H1 (cell line): ENCODE data around the gene NIN. TPM values are rescaled to one million over a fixed set of nuclear protein-coding genes. Genes with fewer than 3 reads are reported as not detected.

ENCODE experiments used
- CTCF ChIA-PET: fragments of 300-600 bp; sonication (Branson Sonifier 250); formaldehyde crosslinking; loops from one replicate; lab custom pipeline; 2021; ENCODE audit not compliant: partially characterized antibody; lab: Charles Lee
- POLR2A ChIA-PET: fragments of 300-600 bp; sonication (Branson Sonifier 250); formaldehyde crosslinking; loops from one replicate; lab custom pipeline; 2021; ENCODE audit warnings: inconsistent platforms; ENCODE audit not compliant: partially characterized antibody; lab: Charles Lee
- DNase-seq, 2 experiments: peaks; one replicate each; pipeline versions ENCODE4 v3.0.0 to v3.0.0-alpha.2; 2010 to 2022; ENCODE audit warnings: low spot score in 2 of 2, low read depth in 1 of 2, mixed read lengths in 1 of 2
- FAIRE-seq: peaks from 2 replicates; lab custom pipeline; 2011; peaks lifted over from hg19 to GRCh38; lab: Jason Lieb, UNC
- H2AFZ ChIP-seq: 2 replicates; pipeline ENCODE4 v1.8.1; 2012; ENCODE audit warnings: low read length, inconsistent platforms
- H2AK5ac ChIP-seq: 2 replicates; pipeline ENCODE4 v1.6.1; 2013; ENCODE audit warnings: low read depth, low read length
- H2BK120ac ChIP-seq: replicated peaks from 2 replicates; pipeline ENCODE3; 2013; ENCODE audit warnings: low read depth, low read length, inconsistent platforms
- H2BK12ac ChIP-seq: 2 replicates; pipeline ENCODE4 v1.6.1; 2013; ENCODE audit warnings: low read depth, low read length
- H2BK15ac ChIP-seq: 2 replicates; pipeline ENCODE4 v1.6.1; 2013; ENCODE audit warnings: low read length
- H2BK20ac ChIP-seq: 2 replicates; pipeline ENCODE4 v1.6.1; 2013; ENCODE audit warnings: low read length
- H2BK5ac ChIP-seq: 2 replicates; pipeline ENCODE4 v1.6.1; 2013; ENCODE audit warnings: low read depth, low read length
- H3K14ac ChIP-seq: 2 replicates; pipeline ENCODE4 v1.6.1; 2013; ENCODE audit warnings: inconsistent platforms; ENCODE audit not compliant: insufficient read length
- H3K18ac ChIP-seq: 2 replicates; pipeline ENCODE4 v1.6.1; 2013; ENCODE audit warnings: low read length; ENCODE audit errors: extremely low read depth
- H3K23ac ChIP-seq: 2 replicates; pipeline ENCODE4 v1.6.1; 2013; ENCODE audit warnings: inconsistent platforms; ENCODE audit not compliant: insufficient read length
- H3K23me2 ChIP-seq: 2 replicates; pipeline ENCODE4 v1.6.1; 2013; ENCODE audit warnings: low read depth, low read length
- H3K27ac ChIP-seq: 2 replicates; pipeline ENCODE4 v1.6.1; 2011; ENCODE audit warnings: low read depth, low read length, inconsistent platforms
- H3K27me3 ChIP-seq, 4 experiments: replicated peaks in 1 of 4; 1 replicate in 1 of 4; 2 replicates in 3 of 4; pipeline versions ENCODE4 v1.6.1 to v1.8.1; 2011 to 2013; ENCODE audit warnings: low read length in 3 of 4, mild to moderate bottlenecking in 3 of 4, inconsistent platforms in 2 of 4, mixed read lengths in 2 of 4, moderate library complexity in 1 of 4; ENCODE audit not compliant: control insufficient read depth in 3 of 4, insufficient read depth in 3 of 4; ENCODE audit errors: extremely low read depth in 1 of 4
- H3K36me3 ChIP-seq, 4 experiments: 2 replicates each; pipeline versions ENCODE4 v1.6.1 to v1.8.1; 2011 to 2013; ENCODE audit warnings: mild to moderate bottlenecking in 4 of 4, low read length in 3 of 4, moderate library complexity in 2 of 4, control low read depth in 1 of 4, inconsistent platforms in 1 of 4; ENCODE audit not compliant: insufficient read depth in 4 of 4, control insufficient read depth in 2 of 4
- H3K4ac ChIP-seq: replicated peaks from 2 replicates; pipeline ENCODE3; 2013; ENCODE audit warnings: low read length, low read depth, mixed read lengths, inconsistent platforms; ENCODE audit not compliant: insufficient read length
- H3K4me1 ChIP-seq, 4 experiments: replicated peaks in 1 of 4; 1 replicate in 1 of 4; 2 replicates in 3 of 4; pipeline versions ENCODE4 v1.6.1 to v1.8.1; 2011 to 2013; ENCODE audit warnings: low read length in 3 of 4, inconsistent platforms in 2 of 4, mixed read lengths in 1 of 4; ENCODE audit not compliant: insufficient read depth in 4 of 4, control insufficient read depth in 3 of 4
- H3K4me2 ChIP-seq, 2 experiments: 2 replicates each; pipeline versions ENCODE4 v1.6.1 to v1.8.1; 2011 to 2013; ENCODE audit warnings: low read depth in 2 of 2, low read length in 2 of 2, control low read depth in 1 of 2, inconsistent platforms in 1 of 2, mild to moderate bottlenecking in 1 of 2; ENCODE audit not compliant: insufficient read depth in 1 of 2
- H3K4me3 ChIP-seq, 4 experiments: fragments of 200-600, 300-600 bp in 1 of 4; sonication (generic), shearing (Covaris generic), sonication (Bioruptor Twin) in 1 of 4; 2 replicates each; pipeline versions ENCODE4 v1.5.1 to v1.8.1; 2011 to 2016; ENCODE audit warnings: low read length in 4 of 4, low read depth in 3 of 4, control low read depth in 2 of 4, inconsistent platforms in 2 of 4, mild to moderate bottlenecking in 2 of 4, mixed read lengths in 1 of 4, moderate library complexity in 1 of 4; ENCODE audit not compliant: insufficient read depth in 2 of 4; ENCODE audit errors: extremely low read depth in 1 of 4
- H3K56ac ChIP-seq: replicated peaks from 2 replicates; pipeline ENCODE3; 2013; ENCODE audit warnings: low read depth, mild to moderate bottlenecking, mixed read lengths, low read length, inconsistent platforms; ENCODE audit not compliant: insufficient read length
- H3K79me1 ChIP-seq: 2 replicates; pipeline ENCODE4 v1.6.1; 2013; ENCODE audit warnings: low read depth, low read length, control low read depth
- H3K79me2 ChIP-seq, 2 experiments: 2 replicates each; pipeline versions ENCODE4 v1.6.1 to v1.8.1; 2012 to 2013; ENCODE audit warnings: low read length in 2 of 2, mild to moderate bottlenecking in 2 of 2, inconsistent platforms in 1 of 2; ENCODE audit not compliant: insufficient read depth in 2 of 2, control insufficient read depth in 1 of 2
- H3K9ac ChIP-seq, 4 experiments: replicated peaks in 1 of 4; 1 replicate in 1 of 4; 2 replicates in 3 of 4; pipeline versions ENCODE4 v1.6.1 to v1.8.1; 2011 to 2013; ENCODE audit warnings: low read depth in 3 of 4, low read length in 3 of 4, control low read depth in 2 of 4, mild to moderate bottlenecking in 2 of 4, moderate library complexity in 2 of 4, inconsistent platforms in 1 of 4; ENCODE audit errors: extremely low read depth in 1 of 4
- H3K9me3 ChIP-seq, 2 experiments: 2 replicates each; pipeline versions ENCODE4 v1.6.1 to v1.8.1; 2012 to 2013; ENCODE audit warnings: mild to moderate bottlenecking in 2 of 2, moderate library complexity in 2 of 2, control low read depth in 1 of 2, inconsistent platforms in 1 of 2, low read depth in 1 of 2, low read length in 1 of 2, mixed read lengths in 1 of 2; ENCODE audit not compliant: insufficient read depth in 2 of 2
- H4K20me1 ChIP-seq, 2 experiments: replicated peaks in 1 of 2; 2 replicates each; pipeline versions ENCODE3 to v1.8.1; 2011 to 2013; ENCODE audit warnings: inconsistent platforms in 2 of 2, low read length in 2 of 2, mild to moderate bottlenecking in 1 of 2; ENCODE audit not compliant: insufficient read depth in 2 of 2, control insufficient read depth in 1 of 2
- H4K5ac ChIP-seq: 2 replicates; pipeline ENCODE4 v1.6.1; 2013; ENCODE audit warnings: low read length, low read depth, mixed read lengths, inconsistent platforms; ENCODE audit not compliant: insufficient read length
- H4K8ac ChIP-seq: 2 replicates; pipeline ENCODE4 v1.8.0; 2013; ENCODE audit warnings: mild to moderate bottlenecking, moderate library complexity, low read length, inconsistent platforms; ENCODE audit not compliant: insufficient read depth; ENCODE audit errors: extremely low read depth
- H4K91ac ChIP-seq: replicated peaks from 2 replicates; pipeline ENCODE3; 2013; ENCODE audit warnings: low read length, mixed read lengths, inconsistent platforms; ENCODE audit not compliant: insufficient read length
- BRCA1 ChIP-seq: IDR thresholded peaks from 2 replicates; pipeline ENCODE4 v1.6.1; 2012; ENCODE audit warnings: low read depth, low read length, improper control_type of control experiment
- CHD2 ChIP-seq: IDR thresholded peaks from 2 replicates; pipeline ENCODE4 v1.6.1; 2012; ENCODE audit warnings: low read length, improper control_type of control experiment
- FOSL1 ChIP-seq: IDR thresholded peaks from 2 replicates; pipeline ENCODE4 v1.6.1; 2011; ENCODE audit warnings: mild to moderate bottlenecking, low read depth, low read length, moderate library complexity; ENCODE audit not compliant: insufficient read depth
- GABPA ChIP-seq: IDR thresholded peaks from 2 replicates; pipeline ENCODE4 v1.6.1; 2011; ENCODE audit warnings: mild to moderate bottlenecking, low read length, moderate library complexity, borderline replicate concordance; ENCODE audit not compliant: insufficient read depth
- MAFK ChIP-seq: IDR thresholded peaks from 2 replicates; pipeline ENCODE4 v1.6.1; 2012; ENCODE audit warnings: low read depth, mild to moderate bottlenecking, improper control_type of control experiment, low read length
- POLR2A ChIP-seq, 2 experiments: IDR thresholded peaks; 1 replicate in 1 of 2; 2 replicates in 1 of 2; pipeline ENCODE4 v1.6.1; 2011; ENCODE audit warnings: low read depth in 2 of 2, low read length in 2 of 2, mild to moderate bottlenecking in 2 of 2; ENCODE audit errors: control extremely low read depth in 1 of 2
- POU5F1 ChIP-seq: IDR thresholded peaks from 2 replicates; pipeline ENCODE4 v1.6.1; 2011; ENCODE audit warnings: low read depth, mild to moderate bottlenecking, low read length, moderate library complexity
- RAD21 ChIP-seq, 2 experiments: IDR thresholded peaks in 1 of 2; conservative IDR thresholded peaks in 1 of 2; 2 replicates each; pipeline ENCODE4 v1.6.1; 2011; ENCODE audit warnings: low read depth in 2 of 2, low read length in 2 of 2, improper control_type of control experiment in 1 of 2, inconsistent platforms in 1 of 2, mild to moderate bottlenecking in 1 of 2, moderate library complexity in 1 of 2
- SP2 ChIP-seq: IDR thresholded peaks from 2 replicates; pipeline ENCODE4 v1.6.1; 2012; ENCODE audit warnings: mild to moderate bottlenecking, low read length, inconsistent platforms
- TCF12 ChIP-seq: IDR thresholded peaks from 2 replicates; pipeline ENCODE4 v1.6.1; 2011; ENCODE audit warnings: low read depth, mild to moderate bottlenecking, low read length
- WGBS, 2 experiments: shearing (Covaris generic) in 1 of 2; methylation state at CpG; one replicate each; pipeline versions ENCODE4 v1.1.6 to v1.1.7; 2013 to 2015; ENCODE audit warnings: low lambda C conversion rate in 2 of 2, mixed read lengths in 2 of 2, inconsistent platforms in 1 of 2, low coverage in 1 of 2, missing lambda C conversion rate in 1 of 2; ENCODE audit not compliant: insufficient replicate concordance in 2 of 2, insufficient coverage in 1 of 2, insufficient read length in 1 of 2; ENCODE audit errors: extremely low coverage in 1 of 2, missing lambda C conversion rate in 1 of 2; 5-methylcytosine and 5-hydroxymethylcytosine counted together
- polyA plus RNA-seq, 7 experiments: library from polyadenylated mRNA; depleted of rRNA in 3 of 7; stranded (reverse) in 5 of 7; unstranded in 2 of 7; fragments of >200 nt in 5 of 7; fragments of 200-250 nt in 2 of 7; gene quantifications; 1 replicate in 5 of 7; 2 replicates in 1 of 7; 4 replicates in 1 of 7; pipeline versions ENCODE4 v1.2.1 to v1.2.3, GENCODE V29; 2011 to 2013; ENCODE audit warnings: missing spikeins in 2 of 7, mixed read lengths in 2 of 7
- total RNA-seq: library from RNA; stranded (reverse); fragmentation: NEBNext Ultra II Directional; extraction: Animal tissue kit (Norgen Biotek cat#: 25700); gene quantifications from 2 replicates; pipeline ENCODE4 v1.2.1, GENCODE V29; 2021

The NIN gene
- total and polyA plus RNA-seq, 2 of the 8 experiments (the other 6 are each of a cell fraction or from before 2014, with no cell fraction given) = 3.2 to 21.3 TPM

GRCh38 chr14:50726372-50727107, 104.4 kb downstream of the NIN start:
- no peaks in the 10 kb centered on the region for H3K79me2 ChIP-seq
- ChIA-PET POLR2A (interaction anchor here (0.6 kb wide), 1 partner anchor 11 kb away, joined by 3 read pairs; no protein-coding TSS in a partner anchor), CTCF (interaction anchor here (0.9 to 1.8 kb wide), 2 partner anchors 47 to 134 kb away, joined by 3 read pairs; no protein-coding TSS in a partner anchor)
- H2BK12ac ChIP-seq = no peak overlapping the region
- no peak overlapping the region for H3K4ac ChIP-seq
- no peak overlapping the region for H3K4me3 ChIP-seq
- H2BK15ac ChIP-seq = no peak overlapping the region
- no peak overlapping the region for H3K27ac ChIP-seq
- no peaks in the 10 kb centered on the region for H3K79me1 ChIP-seq
- no peak overlapping the region for H4K5ac ChIP-seq
- no peak overlapping the region for H3K14ac ChIP-seq
- H3K4me1 ChIP-seq = no peaks in the 10 kb centered on the region
- no peak overlapping the region for H2AK5ac ChIP-seq
- H2BK5ac ChIP-seq = no peak overlapping the region
- H2BK120ac ChIP-seq = no peak overlapping the region
- H2BK20ac ChIP-seq = no peak overlapping the region
- no peak overlapping the region for H4K91ac ChIP-seq
- H3K9me3 ChIP-seq = peaks cover 2 to 7% of the 10 kb centered on the region in 2 experiments; a peak in 2 of 4 replicates
- no peak overlapping the region for H3K4me2 ChIP-seq
- WGBS, 2 experiments = 93% methylated on average over 3 of the region's 3 CpGs; no CpG with 5 or more reads in 1 of the 2 experiments
- no peak overlapping the region for H4K8ac ChIP-seq
- DNase-seq = no peak
- H4K20me1 ChIP-seq = no peaks in the 10 kb centered on the region
- peaks cover 4 to 38% (median 28%) of the 10 kb centered on the region in 4 experiments for H3K36me3 ChIP-seq
- no peaks in the 10 kb centered on the region for H3K27me3 ChIP-seq
- TF ChIP-seq FOSL1 (no peak), MAFK (no peak), RAD21 (IDR thresholded peaks at IDR 0.05 in 1 of 2, conservative IDR thresholded peaks at IDR 0.05 in 1 of 2; ENCODE audit: low read depth in 2 of 2, low read length in 2 of 2) (no peak), TCF12 (no peak), CHD2 (no peak), POU5F1 (no peak), GABPA (no peak), SP2 (no peak), POLR2A (IDR thresholded peaks at IDR 0.05; ENCODE audit: control extremely low read depth in 1 of 2, low read depth in 2 of 2, low read length in 2 of 2) (no peak), BRCA1 (no peak)
- no peak overlapping the region for H3K56ac ChIP-seq
- no peak overlapping the region for H2AFZ ChIP-seq
- no peak for FAIRE-seq
- no peaks in the 10 kb centered on the region for H3K23me2 ChIP-seq
- H3K9ac ChIP-seq = no peak overlapping the region
- H3K23ac ChIP-seq = no peak overlapping the region
- H3K18ac ChIP-seq = no peak overlapping the region
